ENCODE results near the gene RABL6.

The RABL6 gene

DNA sequence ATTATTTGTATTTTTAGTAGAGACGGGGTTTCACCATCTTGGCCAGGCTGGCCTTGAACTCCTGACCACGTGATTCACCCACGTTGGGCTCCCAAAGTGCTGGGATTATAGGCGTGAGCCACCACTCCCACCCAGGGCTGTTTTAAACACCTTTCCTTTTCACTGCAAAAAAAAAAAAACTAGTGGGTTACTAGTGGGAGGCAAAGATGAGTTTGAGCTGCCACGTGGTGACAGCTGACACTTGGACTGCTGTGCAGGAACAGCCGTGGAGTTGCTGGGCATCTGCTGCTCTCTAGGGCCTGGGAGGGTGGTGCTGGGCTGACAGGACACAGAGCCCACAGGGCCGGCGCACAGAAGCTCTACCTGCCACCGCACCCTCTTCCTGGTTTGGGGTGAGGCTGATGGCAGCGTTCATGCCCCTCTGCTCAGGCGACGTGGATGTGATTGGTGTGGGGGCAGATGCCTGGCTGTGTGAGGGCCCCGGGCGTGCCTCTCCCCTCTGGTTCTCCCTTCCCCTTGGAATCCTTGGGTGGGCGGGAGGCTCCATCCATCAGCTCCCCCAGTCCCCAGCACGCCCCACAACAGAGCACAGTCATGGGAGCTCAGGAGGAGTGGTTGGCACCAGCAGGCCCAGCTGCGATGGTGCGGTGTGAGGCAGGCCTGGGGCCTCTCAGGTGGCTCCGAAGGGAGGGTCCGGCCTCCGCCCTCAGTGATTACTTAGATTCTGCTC, 16.9 kb downstream of the RABL6 start:
- no peak for DNase-seq (ENCODE audit: extremely low read depth, low read depth)
- TF ChIP-seq, protein P1, sequence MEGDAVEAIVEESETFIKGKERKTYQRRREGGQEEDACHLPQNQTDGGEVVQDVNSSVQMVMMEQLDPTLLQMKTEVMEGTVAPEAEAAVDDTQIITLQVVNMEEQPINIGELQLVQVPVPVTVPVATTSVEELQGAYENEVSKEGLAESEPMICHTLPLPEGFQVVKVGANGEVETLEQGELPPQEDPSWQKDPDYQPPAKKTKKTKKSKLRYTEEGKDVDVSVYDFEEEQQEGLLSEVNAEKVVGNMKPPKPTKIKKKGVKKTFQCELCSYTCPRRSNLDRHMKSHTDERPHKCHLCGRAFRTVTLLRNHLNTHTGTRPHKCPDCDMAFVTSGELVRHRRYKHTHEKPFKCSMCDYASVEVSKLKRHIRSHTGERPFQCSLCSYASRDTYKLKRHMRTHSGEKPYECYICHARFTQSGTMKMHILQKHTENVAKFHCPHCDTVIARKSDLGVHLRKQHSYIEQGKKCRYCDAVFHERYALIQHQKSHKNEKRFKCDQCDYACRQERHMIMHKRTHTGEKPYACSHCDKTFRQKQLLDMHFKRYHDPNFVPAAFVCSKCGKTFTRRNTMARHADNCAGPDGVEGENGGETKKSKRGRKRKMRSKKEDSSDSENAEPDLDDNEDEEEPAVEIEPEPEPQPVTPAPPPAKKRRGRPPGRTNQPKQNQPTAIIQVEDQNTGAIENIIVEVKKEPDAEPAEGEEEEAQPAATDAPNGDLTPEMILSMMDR (IDR thresholded peaks at IDR 0.05; ENCODE audit: low read depth, low read length) = no peak

DNA sequence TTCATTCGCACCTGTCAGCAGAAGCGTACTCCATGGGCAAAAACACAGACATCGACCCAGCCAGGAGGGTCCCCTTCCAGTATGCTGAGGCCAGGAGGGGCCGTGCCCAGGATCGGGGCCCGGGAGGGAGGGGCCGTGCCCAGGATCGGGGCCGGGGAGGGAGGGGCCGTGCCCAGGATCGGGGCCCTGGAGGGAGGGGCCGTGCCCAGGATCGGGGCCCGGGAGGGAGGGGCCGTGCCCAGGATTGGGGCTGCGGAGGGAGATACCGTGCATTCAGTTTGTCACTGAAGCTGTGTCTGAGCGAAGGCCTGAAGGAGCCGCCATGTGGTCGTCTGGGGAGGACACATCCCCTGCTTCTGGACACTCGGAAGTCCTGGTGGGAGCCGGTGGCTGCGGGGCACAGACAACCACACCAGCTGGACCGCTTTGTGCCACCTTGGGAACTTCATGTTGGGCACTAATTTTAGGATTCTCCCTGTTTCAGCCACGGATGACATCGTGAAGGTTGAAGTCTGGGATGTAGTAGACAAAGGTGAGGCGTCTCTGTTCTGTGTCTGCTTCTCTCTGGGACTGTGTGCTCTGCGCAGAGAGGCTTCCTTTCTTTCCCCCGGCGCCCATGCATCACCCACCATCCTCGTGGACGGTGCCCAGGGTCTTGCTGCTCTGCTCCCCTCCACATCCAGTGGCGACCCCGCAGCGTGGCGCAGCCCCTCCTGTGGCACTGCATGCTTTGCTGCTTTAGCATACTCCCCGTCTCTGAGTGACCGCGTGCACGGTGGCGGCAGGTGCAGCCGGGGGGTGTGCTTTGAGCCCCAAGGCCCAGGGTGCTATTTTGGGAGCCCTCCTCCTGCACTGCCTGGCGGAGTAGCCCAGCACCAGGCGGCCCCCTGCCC, 17.8 kb downstream of the RABL6 start:
- TF ChIP-seq, protein P1 (IDR thresholded peaks at IDR 0.05; ENCODE audit: low read depth, low read length) = no peak
- DNase-seq (ENCODE audit: extremely low read depth, low read depth) = no peak

DNA sequence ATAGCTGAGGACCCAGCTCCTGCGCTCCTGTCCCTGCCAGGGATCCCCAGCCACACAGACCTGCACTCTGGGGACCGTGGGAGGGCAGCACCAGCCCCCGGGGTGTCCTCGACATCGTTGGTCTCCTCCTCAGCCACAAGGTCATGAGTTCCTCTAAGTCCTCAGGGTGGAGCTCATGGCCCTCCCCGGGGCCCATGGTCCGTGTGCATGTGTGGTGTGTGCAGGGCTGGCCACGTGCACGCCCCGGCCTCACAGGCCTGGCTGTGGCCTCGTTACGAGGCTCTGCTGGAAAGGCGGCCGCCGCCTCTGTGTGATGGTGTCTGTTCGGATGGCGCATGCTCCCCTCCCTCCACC, 18.4 kb downstream of the RABL6 start:
- no peak for DNase-seq (ENCODE audit: extremely low read depth, low read depth)
- TF ChIP-seq, protein P1 (IDR thresholded peaks at IDR 0.05; ENCODE audit: low read depth, low read length) = no peak

DNA sequence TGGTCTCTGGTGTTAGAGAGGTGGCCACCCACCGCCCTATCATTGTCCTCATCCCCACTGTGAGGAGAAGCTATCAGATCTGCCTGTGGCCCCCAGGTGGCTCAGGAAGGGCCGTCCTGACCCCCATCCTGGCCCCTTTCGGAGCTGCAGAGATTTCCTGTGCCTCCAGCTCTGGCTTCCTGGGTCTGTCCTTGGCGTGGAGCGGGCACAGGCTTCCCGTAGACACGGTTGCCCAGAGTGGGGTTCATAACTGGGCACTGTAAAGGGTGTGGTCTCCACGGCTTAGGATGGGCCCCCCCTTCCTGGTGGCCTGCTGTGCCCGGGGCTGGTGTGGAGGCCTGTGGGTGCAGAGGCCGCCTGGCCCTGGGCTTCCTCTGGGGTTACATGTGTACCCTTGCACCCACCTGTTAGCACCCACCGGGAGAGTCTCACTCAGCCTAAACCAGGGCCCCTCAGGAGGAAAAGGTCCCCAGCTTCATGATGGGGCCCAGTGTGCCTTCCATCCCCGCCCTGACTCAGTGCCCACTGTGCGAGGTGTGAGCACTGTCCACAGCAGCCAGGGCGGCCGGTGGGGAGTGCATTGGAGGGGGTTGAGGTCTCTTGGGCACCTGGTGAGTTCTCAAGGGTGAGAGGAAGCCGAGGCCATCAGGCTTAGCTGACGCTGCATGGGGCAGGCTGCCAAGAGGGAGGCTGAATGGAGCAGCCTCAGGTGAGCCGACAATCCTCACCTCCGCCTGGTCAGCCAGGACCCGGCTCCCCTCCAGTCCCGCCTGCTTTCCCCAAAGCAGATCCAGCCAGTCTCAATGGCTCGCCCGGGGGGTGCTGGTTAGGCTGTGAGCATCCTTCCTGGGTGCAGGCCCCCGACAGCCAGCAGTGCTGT, 19.2 kb downstream of the RABL6 start:
- no peak for DNase-seq (ENCODE audit: extremely low read depth, low read depth)
- TF ChIP-seq, protein P1 (IDR thresholded peaks at IDR 0.05; ENCODE audit: low read depth, low read length) = no peak

DNA sequence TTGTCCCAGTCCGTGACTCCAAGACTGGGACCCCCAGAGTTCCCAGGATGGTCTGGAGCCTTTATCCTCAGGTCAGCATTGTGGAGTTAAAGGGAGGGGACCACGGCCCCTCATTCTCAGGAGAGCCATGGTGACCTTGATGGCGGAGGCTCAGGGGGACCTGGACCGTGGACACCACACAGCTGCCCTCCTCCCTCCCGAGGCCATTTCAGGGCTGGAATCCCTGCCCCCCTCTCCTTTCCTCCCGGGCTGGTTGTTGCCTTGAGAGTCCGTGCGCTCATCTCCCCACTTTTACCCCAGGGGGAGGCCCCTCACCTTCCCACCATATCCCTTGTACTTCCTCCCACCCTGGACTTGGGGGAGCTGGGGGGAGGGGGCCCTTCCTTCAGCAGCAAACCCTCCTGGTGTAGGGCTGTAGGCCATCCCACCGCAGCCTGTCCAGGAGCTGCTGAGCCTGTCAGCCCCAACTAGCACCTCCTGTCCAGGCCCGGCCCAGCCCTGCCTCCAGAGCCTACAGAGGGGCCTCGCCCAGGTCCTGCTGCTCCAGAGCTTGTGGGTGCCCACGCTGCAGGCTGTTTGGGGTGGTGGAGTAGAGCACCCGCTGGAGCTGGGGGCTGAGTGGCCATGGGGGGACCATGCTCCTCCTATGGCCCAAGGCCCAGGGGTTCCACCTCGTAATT, 20.2 kb downstream of the RABL6 start:
- TF ChIP-seq, protein P1 (IDR thresholded peaks at IDR 0.05; ENCODE audit: low read depth, low read length) = no peak
- no peak for DNase-seq (ENCODE audit: extremely low read depth, low read depth)

DNA sequence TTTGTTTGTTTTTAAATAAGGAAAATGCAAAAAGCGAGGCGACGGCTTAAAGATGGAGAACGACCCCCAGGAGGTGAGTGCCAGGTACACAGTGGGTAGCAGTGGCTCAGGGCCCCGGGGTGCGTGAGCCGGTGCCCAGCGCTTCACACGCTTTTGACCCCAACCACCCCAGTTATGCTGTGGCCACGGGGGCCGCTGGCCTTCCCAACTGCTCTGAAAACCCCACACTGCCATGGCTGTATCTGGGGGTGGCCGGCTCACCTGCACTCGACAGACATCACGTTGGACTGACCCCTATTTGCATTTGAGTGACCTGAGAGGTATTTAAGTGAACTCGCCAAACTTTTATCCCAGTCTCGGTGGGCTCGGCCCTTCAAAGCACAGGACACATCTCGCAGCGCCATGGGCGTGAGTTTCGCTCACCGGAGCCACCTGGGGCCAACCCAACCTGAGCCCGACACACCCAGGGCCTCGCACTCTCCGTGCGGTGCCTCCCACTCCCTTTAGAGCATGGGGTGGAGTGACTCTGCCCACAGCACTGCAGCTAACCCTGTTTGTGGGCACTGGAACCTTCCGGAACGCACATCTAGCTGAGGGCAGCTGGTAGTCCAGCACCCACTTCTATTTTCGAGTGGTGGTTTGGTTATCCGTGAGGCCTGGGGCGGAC, 20.9 kb downstream of the RABL6 start:
- TF ChIP-seq, protein P1 (IDR thresholded peaks at IDR 0.05; ENCODE audit: low read depth, low read length) = no peak
- DNase-seq (ENCODE audit: extremely low read depth, low read depth) = no peak

All from AG09319 (cell line).